A204.1 (cell line): Measurements from ENCODE around the gene FNDC4.

Experiments
- FAIRE-seq: peaks from 2 replicates; lab custom pipeline; 2012; peaks lifted over from hg19 to GRCh38; lab: Jason Lieb, UNC

FNDC4 gene

GRCh38 chr2:27493948-27494283 is 1.1 kb downstream of the FNDC4 start:
- no peak for FAIRE-seq

GRCh38 chr2:27492557-27492956 is 2.4 kb downstream of the FNDC4 start:
- FAIRE-seq = no peak

- peak; percentile 91 for FAIRE-seq
Observed at GRCh38 chr2:27489498-27490397, 5.3 kb downstream of the FNDC4 start, which contains the start of gene IFT172. TSS of gene IFT172 (minus strand) at chr2:27489743. CDS start at chr2:27489653, 90 bp downstream.

- FAIRE-seq = no peak
Observed at GRCh38 chr2:27489118-27489497, 5.9 kb downstream of the FNDC4 start.

- FAIRE-seq = no peak
Observed at GRCh38 chr2:27485496-27485895, 9.5 kb downstream of the FNDC4 start.

- FAIRE-seq = no peak
Observed at GRCh38 chr2:27471961-27472360, 23.0 kb downstream of the FNDC4 start.

GRCh38 chr2:27464443-27464842 is 30.6 kb downstream of the FNDC4 start:
- FAIRE-seq = no peak

GRCh38 chr2:27461118-27461517 is 33.9 kb downstream of the FNDC4 start:
- FAIRE-seq = no peak

- FAIRE-seq = no peak
Observed at GRCh38 chr2:27453968-27454367, 41.0 kb downstream of the FNDC4 start.

GRCh38 chr2:27451095-27451494 is 43.9 kb downstream of the FNDC4 start:
- FAIRE-seq = no peak

- no peak for FAIRE-seq
Observed at GRCh38 chr2:27448381-27448780, 46.6 kb downstream of the FNDC4 start.

- FAIRE-seq = no peak
Observed at GRCh38 chr2:27446057-27446456, 48.9 kb downstream of the FNDC4 start.

- no peak for FAIRE-seq
Observed at GRCh38 chr2:27445615-27446014, 49.4 kb downstream of the FNDC4 start.

- no peak for FAIRE-seq
Observed at GRCh38 chr2:27445155-27445554, 49.8 kb downstream of the FNDC4 start.

- no peak for FAIRE-seq
Observed at GRCh38 chr2:27442920-27443282, 52.1 kb downstream of the FNDC4 start.

GRCh38 chr2:27441958-27442919 is 52.8 kb downstream of the FNDC4 start, which contains the start of gene KRTCAP3:
TSS of gene KRTCAP3 (plus strand) at chr2:27442381. CDS start at chr2:27442413, 32 bp downstream.
- FAIRE-seq = no peak
